HepG2 (cell line): ENCODE measurements around the gene PARK7. TPM values are rescaled to one million over a fixed set of nuclear protein-coding genes. Genes with fewer than 3 reads are reported as not detected.

ENCODE experiments used
- ARID4A ChIP-seq: sonication (generic); formaldehyde crosslinking; IDR thresholded peaks from 2 replicates; pipeline ENCODE4 v1.5.0; 2020; ENCODE audit warnings: mild to moderate bottlenecking, missing genetic modification reagents, borderline replicate concordance
- ARID5B ChIP-seq: IDR thresholded peaks from 2 replicates; pipeline ENCODE4 v1.4.0; 2020; ENCODE audit warnings: mild to moderate bottlenecking, missing genetic modification reagents
- DNMT1 ChIP-seq: sonication (generic); formaldehyde crosslinking; IDR thresholded peaks from 2 replicates; pipeline ENCODE4 v1.5.1; 2020; ENCODE audit warnings: mild to moderate bottlenecking, missing genetic modification reagents
- FOXA3 ChIP-seq: IDR thresholded peaks from 2 replicates; pipeline ENCODE4 v1.6.1; 2016; ENCODE audit warnings: missing genetic modification reagents, missing compliant biosample characterization
- MXI1 ChIP-seq: IDR thresholded peaks from 3 replicates; pipeline ENCODE4 v1.6.1; 2012; ENCODE audit warnings: low read depth, low read length, inconsistent platforms, borderline replicate concordance
- NFATC3 ChIP-seq: sonication (generic); formaldehyde crosslinking; IDR thresholded peaks from 2 replicates; pipeline ENCODE4 v1.5.1; 2020; ENCODE audit warnings: mild to moderate bottlenecking, missing genetic modification reagents
- NRL ChIP-seq: sonication (generic); formaldehyde crosslinking; IDR thresholded peaks from 2 replicates; pipeline ENCODE4 v1.5.0; 2020; ENCODE audit warnings: missing genetic modification reagents, mild to moderate bottlenecking, moderate library complexity, borderline replicate concordance
- PPARG ChIP-seq: conservative IDR thresholded peaks from 2 replicates; pipeline ENCODE4 v1.6.1; 2016; ENCODE audit warnings: missing biosample characterization, missing genetic modification reagents
- SALL1 ChIP-seq: sonication (generic); formaldehyde crosslinking; IDR thresholded peaks from 2 replicates; pipeline ENCODE4 v1.8.0; 2022; ENCODE audit warnings: mild to moderate bottlenecking, missing genetic modification reagents
- SAP130 ChIP-seq: IDR thresholded peaks from 2 replicates; pipeline ENCODE4 v1.6.1; 2016; ENCODE audit warnings: low read depth
- SP5 ChIP-seq: IDR thresholded peaks from 2 replicates; pipeline ENCODE4 v1.6.1; 2016; ENCODE audit warnings: low read depth, borderline replicate concordance
- ZBTB2 ChIP-seq: sonication (generic); formaldehyde crosslinking; IDR thresholded peaks from 2 replicates; pipeline ENCODE4 v1.8.0; 2022; ENCODE audit warnings: low read depth, missing genetic modification reagents
- ZNF564 ChIP-seq: sonication (generic); formaldehyde crosslinking; IDR thresholded peaks from 2 replicates; pipeline ENCODE4 v1.8.1; 2023; ENCODE audit warnings: mild to moderate bottlenecking, missing genetic modification reagents
- ZNF574 ChIP-seq: sonication (generic); formaldehyde crosslinking; IDR thresholded peaks from 2 replicates; pipeline ENCODE4 v1.4.0; 2020; ENCODE audit warnings: missing genetic modification reagents
- ZNF768 ChIP-seq: sonication (generic); formaldehyde crosslinking; IDR thresholded peaks from 2 replicates; pipeline ENCODE4 v1.4.0; 2020; ENCODE audit warnings: missing genetic modification reagents
- ZNF772 ChIP-seq: sonication (generic); formaldehyde crosslinking; IDR thresholded peaks from 2 replicates; pipeline ENCODE4 v1.5.0; 2020; ENCODE audit warnings: mild to moderate bottlenecking, missing genetic modification reagents
- polyA plus RNA-seq, 8 experiments: library from polyadenylated mRNA; depleted of rRNA in 3 of 8; stranded (reverse) in 7 of 8; unstranded in 1 of 8; fragments of >200 nt; fragmentation: Illumina TruSeq in 4 of 8; extraction: Trizol in 4 of 8; gene quantifications; 2 replicates each; pipeline versions ENCODE4 v1.2.1 to v1.2.3, GENCODE V29; 2011 to 2016; ENCODE audit warnings: low read depth in 4 of 8, missing spikeins in 1 of 8, mixed read lengths in 1 of 8; ENCODE audit not compliant: insufficient read depth in 1 of 8
- total RNA-seq, 5 experiments: library from RNA; depleted of rRNA; stranded (reverse); fragments of >200 nt; fragmentation: Illumina TruSeq; extraction: Trizol; gene quantifications; 2 replicates each; pipeline ENCODE4 v1.2.3, GENCODE V29; 2016; ENCODE audit warnings: low read depth in 1 of 5

Gene PARK7
- total and polyA plus RNA-seq, 2 of the 13 experiments (the other 11 are each of a cell fraction or from before 2014, with no cell fraction given): 212 to 296 TPM

- TF ChIP-seq ZNF574: peak; percentile 76
- 0 out of 2 replicates have a peak, but pooled peaks have one; percentile 57 for TF ChIP-seq ZNF768 (CRISPR knock-in tag)
- peak; percentile 65; the same call in 1 of the 2 replicates for TF ChIP-seq ZNF564 (CRISPR knock-in tag)
- peak; percentile 65 for TF ChIP-seq SAP130 (CRISPR knock-in tag)
- peak; percentile 83 for TF ChIP-seq ZBTB2
- peak; percentile 80; the same call in 1 of the 2 replicates for TF ChIP-seq ARID4A (CRISPR knock-in tag)
- TF ChIP-seq DNMT1 (CRISPR knock-in tag): no peak
- TF ChIP-seq NRL: peak; percentile 78
- peak; percentile 74 for TF ChIP-seq SALL1 (CRISPR knock-in tag)
- peak; percentile 29; the same call in 1 of the 3 replicates for TF ChIP-seq MXI1
- 0 out of 2 replicates have a peak, but pooled peaks have one; percentile 8 for TF ChIP-seq FOXA3 (CRISPR knock-in tag)
- peak; percentile 35 for TF ChIP-seq ARID5B (CRISPR knock-in tag)
- TF ChIP-seq NFATC3 (CRISPR knock-in tag): no peak
- TF ChIP-seq SP5 (CRISPR knock-in tag): 0 out of 2 replicates have a peak, but pooled peaks have one; percentile 7
- peak; percentile 45; the same call in 1 of the 2 replicates for TF ChIP-seq ZNF772 (CRISPR knock-in tag)
- TF ChIP-seq PPARG (CRISPR knock-in tag): 0 out of 2 replicates have a peak, but pooled peaks have one; percentile 9
These were observed 7.5 kb upstream of the PARK7 start (continued) for GRCh38 chr1:7953850-7954609.
